ENCODE measurements around the gene GADL1.

The GADL1 gene

GRCh38 chr3:30719536-30719935, 174.9 kb downstream of the GADL1 start:
- no peak for DNase-seq

GRCh38 chr3:30713885-30714503, 180.5 kb downstream of the GADL1 start:
- no peak for DNase-seq

DNA sequence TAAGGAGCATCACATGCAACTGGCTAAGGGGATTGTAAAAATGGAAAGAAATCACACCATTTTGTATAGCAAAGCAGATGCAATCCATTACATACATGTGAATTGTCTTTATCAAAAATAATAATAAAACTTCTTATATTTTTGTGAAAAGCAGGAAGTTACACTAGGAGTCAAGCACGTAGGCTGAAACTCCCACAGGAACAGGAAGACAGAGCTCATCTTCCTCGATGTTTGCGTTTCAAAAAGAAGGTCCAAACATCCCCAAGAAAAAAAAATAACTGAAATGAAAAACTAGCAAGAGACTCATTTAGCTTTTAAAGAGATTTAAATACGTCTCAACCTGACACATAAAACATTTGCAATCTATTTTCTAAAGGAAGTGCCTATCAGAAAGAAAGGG, 181.5 kb downstream of the GADL1 start:
- DNase-seq = no peak

DNA sequence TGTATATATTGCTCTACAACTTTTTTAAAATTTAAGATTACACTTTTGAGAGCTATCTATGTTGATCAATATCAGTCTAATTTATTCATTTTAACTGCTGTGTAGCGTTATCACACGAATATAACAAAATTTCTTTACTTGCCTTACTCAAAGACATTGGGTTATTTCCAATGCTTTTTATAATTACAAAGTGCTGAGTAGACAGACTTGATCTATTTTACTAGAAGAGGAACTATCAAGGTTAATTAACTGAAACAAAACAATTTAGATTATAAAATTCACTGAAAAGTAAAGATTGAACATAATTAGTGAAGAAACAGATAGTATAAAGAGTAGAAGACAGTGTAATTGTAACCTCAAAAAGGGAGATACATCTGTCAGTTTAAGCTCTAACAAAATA, 182.6 kb downstream of the GADL1 start:
- DNase-seq = no peak

DNA sequence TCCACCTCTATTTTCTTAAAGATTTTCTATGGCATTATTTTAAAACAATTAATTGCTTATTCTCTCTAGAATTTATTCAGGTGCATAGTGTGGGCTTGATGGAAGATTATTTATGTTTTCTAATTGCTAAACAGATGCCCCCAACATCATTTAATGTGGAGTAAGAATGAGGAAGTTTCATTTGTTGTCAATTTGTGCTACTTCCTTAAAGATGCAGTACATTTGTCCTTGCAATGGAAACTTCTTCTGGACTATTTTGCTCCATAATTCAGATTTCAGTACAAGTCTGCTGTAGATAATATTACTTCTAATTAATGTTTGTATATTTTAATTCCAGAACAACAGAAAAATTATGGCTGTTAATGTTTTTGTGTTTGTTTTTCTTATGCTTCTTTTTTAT, 183.3 kb downstream of the GADL1 start:
- DNase-seq = no peak

- no peak for DNase-seq
These were observed 184.4 kb downstream of the GADL1 start for GRCh38 chr3:30710017-30710416.

DNA sequence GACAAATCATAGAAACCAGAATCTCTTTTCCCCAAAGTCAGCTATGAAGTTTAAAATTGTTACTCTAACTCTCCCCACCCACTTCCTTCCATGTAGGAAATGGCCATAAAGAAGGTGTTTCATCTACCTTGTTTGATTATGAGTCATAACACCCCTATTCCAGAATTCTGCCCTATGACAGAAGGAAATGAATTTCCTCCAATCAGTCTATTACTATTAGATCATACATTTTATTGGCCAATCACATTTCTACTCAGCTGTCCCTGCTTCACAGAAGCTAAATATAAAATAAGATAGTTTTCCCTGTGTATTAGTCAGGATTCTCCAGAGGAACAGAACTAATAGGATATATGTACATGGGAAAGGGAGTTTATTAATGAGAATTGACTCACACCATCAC, 186.0 kb downstream of the GADL1 start:
- DNase-seq = no peak

DNA sequence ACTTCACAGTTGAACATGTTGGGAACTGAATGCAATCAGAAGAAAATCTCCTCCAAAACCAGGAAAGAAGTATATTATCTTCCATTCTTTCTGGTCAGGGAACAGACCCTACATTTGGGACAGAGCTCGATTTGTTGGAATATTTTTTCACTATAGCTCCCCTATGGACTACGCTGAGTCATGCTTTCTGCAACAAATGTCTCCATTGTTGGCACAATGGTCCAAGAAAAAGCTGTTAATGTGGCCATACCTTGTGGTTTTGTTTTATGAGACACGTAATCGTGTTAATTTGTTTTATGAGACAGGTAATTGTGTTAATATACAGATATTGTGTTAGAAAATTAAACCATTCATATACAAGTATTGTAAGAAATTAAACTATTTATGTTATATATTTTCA, 186.6 kb downstream of the GADL1 start:
- no peak for DNase-seq

GRCh38 chr3:30704931-30705890, 189.2 kb downstream of the GADL1 start:
- DNase-seq = no peak

DNA sequence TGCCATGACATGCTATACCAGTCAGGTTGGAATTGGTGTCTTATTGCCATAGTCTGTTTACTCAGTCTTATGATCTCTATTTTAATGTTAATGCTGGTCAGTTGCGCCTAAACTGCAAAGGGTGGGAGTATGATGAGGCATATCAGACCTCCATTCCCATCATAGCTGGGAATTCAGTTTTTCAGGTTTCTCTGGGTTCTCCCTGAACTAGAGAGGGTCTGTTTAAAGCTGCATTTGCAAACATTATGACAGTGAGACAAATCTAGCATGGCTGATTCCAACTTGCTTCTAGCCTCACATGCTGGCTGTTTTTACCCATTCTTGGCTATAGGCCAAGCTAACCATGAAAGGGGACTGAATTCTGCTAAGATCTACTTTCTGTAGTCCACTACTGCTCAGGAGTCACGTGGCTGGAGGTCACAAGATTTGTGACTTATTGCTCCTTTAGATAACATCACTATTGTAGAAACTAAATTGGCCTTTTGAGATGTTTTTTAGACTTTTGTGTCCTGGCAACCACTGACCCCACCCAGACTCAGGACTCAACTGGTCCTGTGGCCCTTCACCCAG, 191.5 kb downstream of the GADL1 start:
- DNase-seq = no peak

DNA sequence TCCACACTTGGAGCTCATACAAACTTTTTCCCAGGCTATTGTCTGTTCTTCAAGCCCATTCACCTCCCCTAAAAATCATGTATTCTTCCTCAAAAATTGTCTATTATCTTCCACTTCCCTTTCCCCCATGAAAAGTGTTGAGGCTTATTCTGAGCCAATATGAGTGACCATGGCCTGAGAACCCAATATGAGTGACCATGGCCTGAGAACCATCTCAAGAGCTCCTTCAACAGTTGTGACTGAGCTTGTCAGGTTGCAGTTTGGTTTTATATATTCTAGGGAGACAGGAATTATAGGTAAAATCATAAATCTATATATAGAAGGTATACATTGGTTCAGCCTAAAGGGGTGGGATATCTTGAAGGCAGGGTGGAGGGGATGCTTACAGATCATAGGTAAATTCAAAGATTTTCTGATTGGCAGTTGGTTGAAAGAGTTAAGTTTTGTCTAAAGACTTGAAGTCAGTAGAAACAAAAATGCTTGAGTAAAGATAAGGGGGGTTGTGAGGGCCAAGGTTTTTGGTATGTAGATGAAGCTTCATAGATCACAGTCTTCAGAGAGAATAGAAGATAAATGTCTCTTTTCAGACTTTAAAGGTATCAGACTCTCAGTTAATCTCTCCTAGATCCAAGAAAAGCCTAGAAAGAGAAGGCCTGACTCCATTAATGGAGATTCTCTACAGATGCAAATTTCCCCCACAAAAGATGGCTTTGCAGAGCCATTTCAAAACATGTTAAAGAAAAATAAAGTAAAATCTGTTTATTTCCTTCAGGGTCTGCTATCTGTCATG, 192.2 kb downstream of the GADL1 start:
- DNase-seq = no peak

DNA sequence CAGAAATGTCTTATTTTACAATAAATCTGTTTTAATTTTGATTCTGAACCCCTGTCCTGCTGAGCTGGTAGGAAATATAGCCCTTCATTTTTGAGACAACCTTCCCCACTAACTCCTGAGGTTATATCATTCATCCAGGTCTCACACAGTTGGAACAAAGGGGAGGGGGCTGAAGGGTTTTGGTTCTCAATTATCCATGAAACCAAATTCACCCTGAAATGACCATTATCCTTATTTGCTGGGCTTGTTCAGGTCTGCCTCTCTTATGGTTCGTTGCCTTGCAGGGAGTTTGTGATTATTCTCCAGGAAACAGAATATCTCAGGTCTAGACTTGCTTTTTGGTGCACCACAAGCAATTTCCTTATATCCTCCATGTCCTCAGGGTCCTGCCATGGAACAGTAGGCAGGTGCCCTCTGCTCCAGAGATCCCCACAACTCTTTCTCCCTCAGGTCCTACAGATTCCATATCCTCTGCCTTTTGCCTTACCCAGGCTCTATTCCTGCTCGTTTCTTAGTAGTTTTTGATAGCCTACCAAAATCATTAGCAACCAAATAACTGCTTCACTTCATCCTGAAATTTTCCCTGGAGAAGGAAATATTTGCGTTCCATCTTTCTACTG, 193.6 kb downstream of the GADL1 start:
- DNase-seq = no peak

DNA sequence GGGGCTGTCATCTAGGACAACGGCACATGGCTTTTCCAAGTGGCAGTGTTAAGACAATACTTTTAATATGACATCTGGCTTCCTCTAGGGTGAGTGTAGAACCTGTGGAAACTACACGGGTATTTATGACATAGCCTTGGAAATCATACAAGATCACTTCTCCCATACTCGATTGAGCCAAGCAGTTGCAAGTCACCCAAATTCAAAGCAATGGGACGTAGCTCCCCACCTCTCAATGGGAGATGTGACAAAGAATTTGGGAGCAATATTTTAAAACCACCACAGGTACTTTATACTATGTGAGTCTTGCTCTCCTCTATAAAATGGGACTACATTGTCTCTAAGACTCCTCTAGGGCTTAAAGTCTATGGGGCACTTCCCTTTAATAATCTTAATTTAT, 194.5 kb downstream of the GADL1 start:
- no peak for DNase-seq

GRCh38 chr3:30698549-30698948, 195.9 kb downstream of the GADL1 start:
- no peak for DNase-seq

GRCh38 chr3:30696896-30697295, 197.6 kb downstream of the GADL1 start:
- DNase-seq = no peak

DNA sequence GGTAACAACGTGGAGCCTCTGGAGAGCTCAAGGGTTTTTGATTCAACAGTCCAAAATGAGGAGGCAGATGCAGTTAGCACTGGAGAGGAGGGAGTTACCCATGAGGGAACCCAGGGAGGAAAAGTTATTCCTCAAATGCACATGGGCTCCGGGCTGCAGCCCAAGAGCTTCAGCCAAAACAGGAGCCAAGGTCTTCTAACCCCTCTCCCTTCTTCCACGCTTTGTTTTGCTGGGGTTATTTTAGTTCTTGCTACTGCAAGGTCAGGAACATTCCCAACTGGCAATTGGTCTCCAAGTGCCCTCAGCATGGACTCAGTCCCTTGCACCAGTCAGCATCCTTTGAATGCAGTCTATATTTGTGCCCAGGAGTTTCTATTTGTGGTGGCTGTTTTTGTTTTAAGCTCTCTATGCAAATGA, 198.1 kb downstream of the GADL1 start:
- no peak for DNase-seq

DNA sequence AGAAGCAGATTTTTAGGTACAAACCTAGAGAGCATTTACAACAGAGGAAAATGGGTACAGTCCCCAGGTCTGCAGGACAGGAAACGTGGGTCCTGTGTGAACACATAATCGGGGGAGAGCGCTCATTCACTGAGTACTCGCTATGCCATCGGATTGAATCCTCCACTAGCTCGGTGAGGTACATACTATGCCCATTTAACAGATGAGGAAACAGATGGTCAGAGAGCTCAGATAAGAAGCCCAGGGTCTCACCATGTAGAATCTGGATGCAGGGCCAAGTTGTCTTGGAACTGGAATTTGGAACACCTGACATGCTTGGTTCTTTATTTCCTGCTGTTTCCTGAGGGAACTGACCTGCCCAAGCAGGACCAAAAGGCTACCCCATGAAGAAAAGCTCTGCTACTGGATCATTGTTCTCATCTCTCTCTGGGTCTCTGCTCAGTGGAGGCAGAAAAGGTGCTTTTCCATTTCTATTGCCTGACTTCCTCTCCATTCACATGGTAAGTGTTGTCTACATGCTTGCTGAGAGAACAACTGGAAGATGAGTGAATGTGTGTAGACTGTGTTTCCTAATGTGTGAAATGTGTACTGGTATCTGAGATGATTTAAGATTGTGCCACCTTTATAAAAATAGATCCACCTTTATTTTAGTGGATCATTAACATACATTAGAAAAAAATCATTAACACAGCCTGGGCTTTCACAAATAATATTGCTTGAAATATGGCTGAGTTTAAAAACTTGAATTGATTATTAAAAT, 199.0 kb downstream of the GADL1 start:
- no peak for DNase-seq

- DNase-seq = no peak
These were observed 199.8 kb downstream of the GADL1 start for GRCh38 chr3:30694668-30695067.

GRCh38 chr3:30694148-30694547, 200.3 kb downstream of the GADL1 start:
- DNase-seq = no peak

DNA sequence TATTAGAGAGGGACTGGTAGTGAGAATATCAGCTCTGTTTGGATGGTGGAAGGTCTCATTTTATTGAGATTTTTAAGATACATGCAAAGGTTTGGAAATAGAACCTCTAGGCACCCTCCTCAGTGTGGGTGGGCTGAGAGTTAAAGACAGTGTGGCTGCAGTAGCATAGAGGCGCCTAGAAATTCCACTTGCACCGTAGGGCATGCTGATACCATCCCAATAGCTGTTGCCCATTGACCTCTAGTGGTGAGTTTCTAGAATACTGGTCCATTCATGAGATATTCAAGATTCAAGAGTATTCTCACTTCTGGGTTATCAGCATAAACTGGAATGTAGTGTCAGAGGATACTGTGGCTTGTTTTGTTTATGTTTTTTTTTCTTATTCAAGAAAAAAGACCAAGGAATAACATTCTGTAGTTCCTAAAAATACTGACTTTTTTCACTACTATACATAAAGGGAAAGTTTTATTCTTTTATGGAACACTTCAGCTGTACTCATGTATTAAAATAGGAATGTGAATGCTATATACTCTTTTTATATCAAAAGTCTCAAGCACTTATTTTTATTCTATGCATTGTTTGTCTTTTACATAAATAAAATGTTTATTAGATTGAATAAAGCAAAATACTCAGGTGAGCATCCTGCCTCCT, 200.9 kb downstream of the GADL1 start:
- peak in 3 of 5 donors; percentile 24 to 72 (median 38) for DNase-seq

DNA sequence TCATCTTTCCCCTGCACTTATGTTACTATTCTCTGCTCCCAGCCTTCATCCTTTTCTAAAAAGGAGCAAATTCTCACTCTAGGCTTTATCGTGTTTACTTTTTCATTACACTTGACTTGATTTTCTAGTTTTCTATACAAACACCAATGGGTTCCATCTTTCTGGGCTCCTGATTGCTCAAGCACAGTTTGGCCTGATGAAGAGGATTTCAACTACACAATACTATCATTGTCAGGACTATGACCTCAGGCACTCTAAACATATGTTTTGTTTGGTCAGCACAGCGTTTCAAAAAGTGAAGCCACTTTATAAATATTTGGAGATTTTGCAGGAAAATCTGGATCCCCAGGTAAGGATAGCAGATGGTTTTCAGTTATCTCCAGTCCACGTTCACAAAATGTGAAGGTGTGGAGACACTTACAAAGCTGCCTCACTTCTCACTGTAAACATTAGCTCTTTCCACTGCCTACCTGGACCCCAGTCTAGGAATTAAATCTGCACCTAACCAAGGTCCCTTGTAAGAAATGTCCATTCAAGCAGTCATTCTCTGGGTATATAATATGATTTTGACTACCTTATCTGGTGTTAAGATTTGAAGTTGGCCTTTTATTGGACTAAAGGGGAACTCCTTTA, 201.8 kb downstream of the GADL1 start:
- DNase-seq = no peak

All from T-helper 1 cell (primary cell).